ENCODE data around the gene NTMT2.

NTMT2 gene

DNA sequence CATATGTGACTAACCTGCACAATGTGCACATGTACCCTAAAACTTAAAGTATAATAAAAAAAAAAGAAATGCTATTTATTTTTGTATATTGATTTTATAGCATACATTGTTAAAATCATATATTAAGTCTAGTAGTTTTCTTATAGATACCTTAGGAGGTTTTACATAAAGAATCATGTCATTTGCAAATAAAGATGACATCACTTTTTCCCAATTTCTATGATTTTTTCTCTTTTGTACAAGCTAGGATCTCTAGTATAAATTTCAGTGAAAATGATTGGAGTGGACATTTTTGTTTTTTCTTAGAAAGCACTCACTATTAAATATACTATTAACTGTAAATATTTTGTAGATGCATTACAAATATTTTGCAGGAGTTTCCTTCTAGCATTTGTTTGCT is 20.5 kb upstream of the NTMT2 start:
- no peak overlapping the region for H3K4me3 ChIP-seq (ENCODE audit: low read depth, low read length)
- no peak for DNase-seq (ENCODE audit: low read depth)
- TF ChIP-seq, protein P1, sequence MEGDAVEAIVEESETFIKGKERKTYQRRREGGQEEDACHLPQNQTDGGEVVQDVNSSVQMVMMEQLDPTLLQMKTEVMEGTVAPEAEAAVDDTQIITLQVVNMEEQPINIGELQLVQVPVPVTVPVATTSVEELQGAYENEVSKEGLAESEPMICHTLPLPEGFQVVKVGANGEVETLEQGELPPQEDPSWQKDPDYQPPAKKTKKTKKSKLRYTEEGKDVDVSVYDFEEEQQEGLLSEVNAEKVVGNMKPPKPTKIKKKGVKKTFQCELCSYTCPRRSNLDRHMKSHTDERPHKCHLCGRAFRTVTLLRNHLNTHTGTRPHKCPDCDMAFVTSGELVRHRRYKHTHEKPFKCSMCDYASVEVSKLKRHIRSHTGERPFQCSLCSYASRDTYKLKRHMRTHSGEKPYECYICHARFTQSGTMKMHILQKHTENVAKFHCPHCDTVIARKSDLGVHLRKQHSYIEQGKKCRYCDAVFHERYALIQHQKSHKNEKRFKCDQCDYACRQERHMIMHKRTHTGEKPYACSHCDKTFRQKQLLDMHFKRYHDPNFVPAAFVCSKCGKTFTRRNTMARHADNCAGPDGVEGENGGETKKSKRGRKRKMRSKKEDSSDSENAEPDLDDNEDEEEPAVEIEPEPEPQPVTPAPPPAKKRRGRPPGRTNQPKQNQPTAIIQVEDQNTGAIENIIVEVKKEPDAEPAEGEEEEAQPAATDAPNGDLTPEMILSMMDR (IDR thresholded peaks at IDR 0.05; ENCODE audit: insufficient read depth, low read depth, low read length, missing control alignments), result no peak

DNA sequence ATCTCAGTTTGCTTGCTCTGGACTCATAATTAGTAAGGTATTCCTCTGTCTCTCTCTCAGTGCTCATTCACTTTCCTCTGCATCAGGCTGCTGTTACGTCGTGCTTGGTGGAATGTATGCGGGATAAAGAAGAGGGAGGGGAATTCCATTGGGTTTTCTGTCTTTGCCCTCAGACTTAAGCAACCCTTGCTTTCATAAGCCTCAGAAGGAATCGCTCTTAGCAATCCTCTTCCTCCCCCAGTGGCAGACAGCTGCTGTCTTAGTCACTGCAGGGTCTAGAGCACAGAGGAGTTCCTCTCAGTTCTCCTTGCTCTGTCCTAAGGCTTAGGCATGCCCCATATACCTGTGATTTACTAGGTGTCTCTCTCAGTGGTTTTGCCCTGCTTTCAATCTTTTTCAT is 19.1 kb upstream of the NTMT2 start:
- peak; percentile 87 for DNase-seq (ENCODE audit: low read depth)

DNA sequence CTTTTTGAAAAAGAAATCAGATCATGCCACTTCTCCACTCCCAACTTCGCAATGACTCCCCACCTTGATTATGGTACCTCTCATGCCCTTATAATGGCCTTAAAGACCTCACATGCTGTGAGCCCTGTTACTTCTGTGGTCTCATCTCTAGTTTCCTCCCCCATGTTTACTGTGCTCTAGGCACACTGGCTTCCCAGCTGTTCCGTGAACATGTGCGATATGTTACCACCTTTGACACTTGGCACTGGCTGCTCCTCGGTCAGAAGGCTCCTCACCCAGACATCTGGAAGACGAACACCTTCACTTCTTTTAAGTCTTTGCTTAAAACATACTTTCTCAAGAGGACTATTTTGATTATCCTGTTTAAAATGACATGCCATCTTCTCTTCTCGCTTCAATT is 14.3 kb upstream of the NTMT2 start:
- no peak for DNase-seq (ENCODE audit: low read depth)
- TF ChIP-seq, protein P1 (IDR thresholded peaks at IDR 0.05; ENCODE audit: insufficient read depth, low read depth, low read length, missing control alignments), result no peak
- no peak overlapping the region for H3K4me3 ChIP-seq (ENCODE audit: low read depth, low read length)

More for the DNA sequence above, 19.1 kb upstream of the NTMT2 start:
- H3K4me3 ChIP-seq (ENCODE audit: low read depth, low read length), result no peak overlapping the region
- TF ChIP-seq, protein P1 (IDR thresholded peaks at IDR 0.05; ENCODE audit: insufficient read depth, low read depth, low read length, missing control alignments), result peak; percentile 27

DNA sequence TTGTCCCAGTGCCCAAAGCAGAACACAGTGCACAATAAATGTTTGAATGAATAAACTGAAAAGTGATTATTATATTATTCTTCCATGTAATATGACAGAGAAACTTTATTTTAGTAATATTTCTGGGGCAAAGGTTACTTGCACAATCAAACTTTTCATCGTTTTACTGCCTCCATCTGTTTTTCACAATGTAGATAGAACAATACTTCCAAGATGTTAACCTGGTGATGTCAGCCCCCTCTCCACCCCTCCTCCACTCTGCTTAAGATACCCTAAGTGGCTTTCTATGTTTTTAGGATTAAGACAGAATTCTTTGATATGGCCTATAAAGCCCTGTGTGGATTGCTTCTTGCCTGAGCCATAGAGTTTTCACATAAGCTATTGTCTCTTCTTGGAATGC is 13.8 kb upstream of the NTMT2 start:
- H3K4me3 ChIP-seq (ENCODE audit: low read depth, low read length), result no peak overlapping the region
- DNase-seq (ENCODE audit: low read depth), result no peak
- TF ChIP-seq, protein P1 (IDR thresholded peaks at IDR 0.05; ENCODE audit: insufficient read depth, low read depth, low read length, missing control alignments), result no peak

DNA sequence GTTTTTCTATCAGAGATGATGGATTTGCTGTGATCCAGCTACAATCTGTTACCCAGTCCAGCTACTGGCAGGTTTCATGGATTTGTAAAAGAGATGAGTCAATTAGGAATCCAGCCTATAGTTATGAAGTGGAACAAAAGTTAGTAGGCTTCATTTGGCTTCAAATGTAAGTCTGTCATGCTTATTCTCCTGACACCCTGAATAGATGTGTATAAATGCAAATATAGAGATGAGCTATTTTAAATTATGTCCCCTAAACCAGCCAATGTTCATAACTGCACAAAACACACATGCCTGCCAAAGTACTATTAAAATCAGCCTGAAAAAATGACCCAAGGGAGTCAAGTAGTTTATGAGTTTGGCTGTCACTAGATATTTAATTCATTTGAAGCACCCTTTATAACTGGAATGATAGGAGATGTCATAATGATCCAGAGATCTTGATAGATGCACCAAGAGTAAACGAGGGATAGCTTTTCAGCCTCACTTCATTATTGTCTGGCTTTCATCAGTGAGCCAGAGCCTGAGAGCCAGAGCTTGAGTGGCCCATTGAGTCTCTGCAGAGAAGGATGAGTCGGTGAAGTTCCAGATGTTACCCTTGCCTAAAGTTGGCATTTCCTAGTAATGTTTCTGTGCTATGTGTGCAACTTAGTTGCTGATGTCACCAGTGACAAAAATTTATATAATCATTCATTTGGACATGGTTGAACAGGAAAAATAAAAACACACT is 11.8 kb upstream of the NTMT2 start:
- DNase-seq (ENCODE audit: low read depth), result no peak
- H3K4me3 ChIP-seq (ENCODE audit: low read depth, low read length), result no peak overlapping the region
- TF ChIP-seq, protein P1 (IDR thresholded peaks at IDR 0.05; ENCODE audit: insufficient read depth, low read depth, low read length, missing control alignments), result no peak

DNA sequence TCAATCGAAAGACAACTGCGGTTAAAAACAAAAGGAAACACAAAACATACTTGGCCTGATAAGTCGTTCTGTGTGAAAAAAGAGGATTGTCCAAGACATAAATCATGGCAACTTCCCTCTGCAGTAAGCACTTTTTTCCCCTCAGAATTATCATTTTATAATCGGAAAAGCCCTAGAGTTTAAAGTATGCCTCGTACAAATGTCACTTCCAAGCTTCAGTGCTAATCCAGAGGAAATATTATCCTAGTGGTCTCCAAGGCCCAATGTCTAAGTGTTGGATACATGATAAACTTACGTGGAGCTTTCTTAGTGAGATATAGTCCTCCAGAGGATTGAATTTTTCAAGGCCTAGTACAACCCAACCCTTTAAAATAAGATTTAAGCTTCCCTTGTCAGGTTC is 11.2 kb upstream of the NTMT2 start:
- no peak overlapping the region for H3K4me3 ChIP-seq (ENCODE audit: low read depth, low read length)
- no peak for DNase-seq (ENCODE audit: low read depth)
- TF ChIP-seq, protein P1 (IDR thresholded peaks at IDR 0.05; ENCODE audit: insufficient read depth, low read depth, low read length, missing control alignments), result no peak

DNA sequence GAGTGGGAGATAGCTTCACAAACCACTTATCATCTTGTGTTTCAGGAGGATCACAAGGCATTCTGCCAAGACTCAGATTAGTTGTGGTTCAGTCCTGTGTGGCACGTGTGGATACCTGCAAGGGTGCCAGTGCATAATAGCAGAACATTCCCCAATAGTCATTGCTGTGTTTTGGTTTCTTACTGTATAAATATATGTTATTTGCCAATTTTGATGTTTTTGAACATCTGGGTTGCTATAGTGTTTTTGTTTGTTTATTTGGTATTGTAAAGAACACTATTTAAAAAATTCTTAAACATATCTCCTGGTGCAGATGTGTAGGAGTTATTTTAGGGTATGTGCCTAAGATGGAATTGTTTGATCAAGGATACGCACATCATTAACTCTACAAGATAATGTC is 5.4 kb upstream of the NTMT2 start:
- no peak for DNase-seq (ENCODE audit: low read depth)
- no peak overlapping the region for H3K4me3 ChIP-seq (ENCODE audit: low read depth, low read length)
- TF ChIP-seq, protein P1 (IDR thresholded peaks at IDR 0.05; ENCODE audit: insufficient read depth, low read depth, low read length, missing control alignments), result no peak

All from GM12865 (cell line).